Adipocyte (in vitro differentiated cells): ENCODE data around the gene NSA2.

Experiments used
- DNase-seq: peaks from one replicate; pipeline ENCODE4 v3.0.0-alpha.2; 2015; ENCODE audit warnings: low read depth
- H3K27me3 ChIP-seq: replicated peaks from 2 replicates; pipeline ENCODE4 v1.7.0; 2013; ENCODE audit warnings: mild to moderate bottlenecking, low read length, moderate library complexity; ENCODE audit not compliant: control insufficient read depth, insufficient read depth
- H3K36me3 ChIP-seq: 2 replicates; pipeline ENCODE4 v1.7.0; 2013; ENCODE audit warnings: low read length, mild to moderate bottlenecking, moderate library complexity; ENCODE audit not compliant: control insufficient read depth, insufficient read depth, severe bottlenecking
- H3K4me1 ChIP-seq: 2 replicates; pipeline ENCODE4 v1.7.0; 2013; ENCODE audit warnings: mild to moderate bottlenecking, low read length, moderate library complexity; ENCODE audit not compliant: control insufficient read depth, insufficient read depth
- H3K4me3 ChIP-seq: 2 replicates; pipeline ENCODE4 v1.7.0; 2013; ENCODE audit warnings: mild to moderate bottlenecking, low read length, moderate library complexity
- H3K9ac ChIP-seq: 2 replicates; pipeline ENCODE4 v1.7.0; 2013; ENCODE audit warnings: mild to moderate bottlenecking, low read length, moderate library complexity
- H3K9me3 ChIP-seq: 2 replicates; pipeline ENCODE4 v1.7.0; 2013; ENCODE audit warnings: mild to moderate bottlenecking, low read length, moderate library complexity; ENCODE audit not compliant: control insufficient read depth

Gene NSA2

GRCh38 chr5:74822288-74822687, 55.2 kb downstream of the NSA2 start:
- H3K4me3 ChIP-seq, result no peak overlapping the region
- DNase-seq, result no peak
- H3K9me3 ChIP-seq, result no peaks in the 10 kb centered on the region
- H3K4me1 ChIP-seq, result no peaks in the 10 kb centered on the region
- H3K36me3 ChIP-seq, result no peaks in the 10 kb centered on the region
- no peak overlapping the region for H3K9ac ChIP-seq
- H3K27me3 ChIP-seq, result no peaks in the 10 kb centered on the region

- Histone ChIP-seq H3K4me1 (no peaks in the 10 kb centered on the region), H3K9ac (no peak overlapping the region), H3K27me3 (peaks cover 4% of the 10 kb centered on the region), H3K36me3 (no peaks in the 10 kb centered on the region), H3K4me3 (no peak overlapping the region), H3K9me3 (no peaks in the 10 kb centered on the region)
- DNase-seq, result no peak
Observed at GRCh38 chr5:74829413-74829812, 62.4 kb downstream of the NSA2 start.
